PC-3 (cell line): ENCODE data around the gene ITPR3. TPM values are rescaled to one million over a fixed set of nuclear protein-coding genes. Genes with fewer than 3 reads are reported as not detected.

Source experiments
- ATAC-seq: fragments of 200-7000 bp; cut with Tn5 transposase; 2 replicates; pipeline ENCODE4 v1.9.1; 2020; ENCODE audit warnings: mild to moderate bottlenecking, moderate library complexity
- BruUV-seq: library from RNA; stranded (reverse); fragments of 400-500 nt; replicated peaks from 2 replicates; lab custom pipeline; 2021; lab: Mats Ljungman, UMichigan
- CTCF ChIA-PET: fragments of 300-600 bp; sonication (Branson Sonifier 250); formaldehyde crosslinking; loops from one replicate; lab custom pipeline; 2022; ENCODE audit warnings: antibody characterized with exemption; lab: Charles Lee
- POLR2A ChIA-PET: fragments of 300-600 bp; sonication (Branson Sonifier 250); formaldehyde crosslinking; loops from one replicate; lab custom pipeline; 2022; ENCODE audit warnings: antibody characterized with exemption; ENCODE audit not compliant: unreplicated experiment; lab: Charles Lee
- DNase-seq: peaks from one replicate; pipeline ENCODE4 v3.0.0-alpha.2; 2015
- H2AFZ ChIP-seq: fragments of 300-600 bp; sonication (generic); 2 replicates; pipeline ENCODE4 v1.6.0; 2016; ENCODE audit warnings: antibody characterized with exemption, low read length
- H3F3A ChIP-seq: fragments of 300-600 bp; sonication (generic); one replicate; pipeline ENCODE4 v1.6.0; 2017; ENCODE audit warnings: antibody characterized with exemption, low read length, control low read depth, mild to moderate bottlenecking; ENCODE audit not compliant: unreplicated experiment
- H3K27ac ChIP-seq: fragments of 300-600 bp; sonication (generic); 2 replicates; pipeline ENCODE4 v1.5.1; 2016; ENCODE audit warnings: mild to moderate bottlenecking, low read length
- H3K27me3 ChIP-seq: fragments of 300-600 bp; sonication (generic); 2 replicates; pipeline ENCODE4 v1.6.1; 2016; ENCODE audit warnings: low read length, mixed read lengths
- H3K36me3 ChIP-seq: fragments of 300-600 bp; sonication (generic); 2 replicates; pipeline ENCODE4 v1.6.1; 2016; ENCODE audit warnings: low read depth, mixed run types, low read length, mixed read lengths
- H3K4me1 ChIP-seq: fragments of 300-600 bp; sonication (generic); 2 replicates; pipeline ENCODE4 v1.5.1; 2016; ENCODE audit warnings: low read length; ENCODE audit not compliant: insufficient read depth
- H3K4me2 ChIP-seq: fragments of 300-600 bp; sonication (generic); 2 replicates; pipeline ENCODE4 v1.6.0; 2016; ENCODE audit warnings: low read length
- H3K4me3 ChIP-seq: fragments of 300-600 bp; sonication (generic); 2 replicates; pipeline ENCODE4 v1.5.1; 2016; ENCODE audit warnings: mild to moderate bottlenecking, low read length, mixed read lengths
- H3K79me2 ChIP-seq: fragments of 300-600 bp; sonication (generic); 2 replicates; pipeline ENCODE4 v1.6.1; 2017; ENCODE audit warnings: low read length, mixed read lengths
- H3K9ac ChIP-seq: fragments of 300-600 bp; sonication (generic); 2 replicates; pipeline ENCODE4 v1.6.0; 2016; ENCODE audit warnings: mild to moderate bottlenecking, low read length
- H3K9me2 ChIP-seq: fragments of 300-600 bp; sonication (generic); replicated peaks from 2 replicates; pipeline ENCODE4 v1.6.1; 2016; ENCODE audit warnings: mixed run types, low read length, mixed read lengths
- H3K9me3 ChIP-seq: fragments of 300-600 bp; sonication (generic); 2 replicates; pipeline ENCODE4 v1.6.1; 2016; ENCODE audit warnings: low read length, mixed read lengths
- H4K20me1 ChIP-seq: fragments of 300-600 bp; sonication (generic); 2 replicates; pipeline ENCODE4 v1.6.1; 2016; ENCODE audit warnings: low read length, mixed read lengths
- CTCF ChIP-seq: fragments of 300-600 bp; sonication (generic); conservative IDR thresholded peaks from 2 replicates; pipeline ENCODE4 v1.5.1; 2017; ENCODE audit warnings: antibody characterized with exemption, low read depth, mild to moderate bottlenecking, low read length
- EZH2 ChIP-seq: fragments of 300-600 bp; sonication (generic); IDR thresholded peaks from one replicate; pipeline ENCODE4 v1.6.1; 2017; ENCODE audit warnings: antibody characterized with exemption, mild to moderate bottlenecking, low read length; ENCODE audit not compliant: unreplicated experiment
- EZH2phosphoT487 ChIP-seq: fragments of 300-600 bp; sonication (generic); IDR thresholded peaks from 2 replicates; pipeline ENCODE4 v1.6.1; 2018; ENCODE audit warnings: mild to moderate bottlenecking, antibody characterized with exemption, low read length, borderline replicate concordance
- intact Hi-C: fragments of 100-400 bp; cut with micrococcal nuclease; formaldehyde crosslinking; loops from 2 replicates; pipeline ENCODE4 v1.9.0; 2023
- total RNA-seq: library from RNA; depleted of rRNA; stranded (reverse); fragments of >200 nt; gene quantifications from 2 replicates; pipeline ENCODE4 v1.2.3, GENCODE V29; 2014

ITPR3 gene
- total RNA-seq, 1 experiment from 2014 or later = 41.8 TPM

- Histone ChIP-seq H3K4me2 (peak overlapping the region; percentile 22; the same call in 1 of the 2 replicates), H4K20me1 (no peaks in the 10 kb centered on the region), H3K27ac (peak overlapping the region; percentile 38), H3K27me3 (no peaks in the 10 kb centered on the region), H3K79me2 (no peaks in the 10 kb centered on the region), H3K9me2 (no peaks in the 10 kb centered on the region), H3K9ac (0 out of 2 replicates have a peak overlapping the region, but pooled peaks have one; percentile 9), H3K36me3 (no peaks in the 10 kb centered on the region), H3K4me1 (peaks cover 20% of the 10 kb centered on the region), H3K4me3 (no peak overlapping the region), H2AFZ (peak overlapping the region; percentile 48), H3F3A (no peaks in the 10 kb centered on the region), H3K9me3 (no peaks in the 10 kb centered on the region)
- BruUV-seq = no TSS peak
- ChIA-PET CTCF (no interaction called here), POLR2A (no interaction called here)
- intact Hi-C loops = no loop called here
- DNase-seq = no peak
- no peak for TF ChIP-seq EZH2phosphoT487
- no peak for ATAC-seq
Observed at GRCh38 chr6:33609019-33609418, 12.1 kb upstream of the ITPR3 start.

- no peaks in the 10 kb centered on the region for H3K9me2 ChIP-seq
- DNase-seq (peak; percentile 70), ATAC-seq (peak; percentile 82)
- no peaks in the 10 kb centered on the region for H3F3A ChIP-seq
- TF ChIP-seq EZH2 (no peak), EZH2phosphoT487 (no peak), CTCF (no peak)
- H3K36me3 ChIP-seq = no peaks in the 10 kb centered on the region
- no peak overlapping the region for H3K4me3 ChIP-seq
- ChIA-PET POLR2A (no interaction called here), CTCF (no interaction called here)
- BruUV-seq = no TSS peak
- H3K4me2 ChIP-seq = peak overlapping the region; percentile 22; the same call in 1 of the 2 replicates
- H3K4me1 ChIP-seq = peaks cover 20% of the 10 kb centered on the region
- no peaks in the 10 kb centered on the region for H3K79me2 ChIP-seq
- peak overlapping the region; percentile 38 for H3K27ac ChIP-seq
- peak overlapping the region; percentile 48 for H2AFZ ChIP-seq
- H4K20me1 ChIP-seq = no peaks in the 10 kb centered on the region
- intact Hi-C loops = no loop called here
- H3K9me3 ChIP-seq = no peaks in the 10 kb centered on the region
- H3K9ac ChIP-seq = peak overlapping the region; percentile 9; the same call in 1 of the 2 replicates
- H3K27me3 ChIP-seq = no peaks in the 10 kb centered on the region
Observed at GRCh38 chr6:33609528-33609927, 11.6 kb upstream of the ITPR3 start.

- no TSS peak for BruUV-seq
- CTCF ChIA-PET = no interaction called here
- intact Hi-C loops = no loop called here
Observed at GRCh38 chr6:33610067-33610466, 11.1 kb upstream of the ITPR3 start.

More at GRCh38 chr6:33610067-33610466, 11.1 kb upstream of the ITPR3 start:
- no peak for ATAC-seq
- Histone ChIP-seq H3K27me3 (no peaks in the 10 kb centered on the region), H3F3A (no peaks in the 10 kb centered on the region), H2AFZ (peak overlapping the region; percentile 48; the same call in 1 of the 2 replicates), H3K27ac (peak overlapping the region; percentile 38), H3K9me2 (no peaks in the 10 kb centered on the region), H3K4me1 (peaks cover 20% of the 10 kb centered on the region), H3K4me2 (0 out of 2 replicates have a peak overlapping the region, but pooled peaks have one; percentile 22), H3K4me3 (no peak overlapping the region), H3K9ac (no peak overlapping the region; the same call in 1 of the 2 replicates), H3K79me2 (no peaks in the 10 kb centered on the region), H3K36me3 (no peaks in the 10 kb centered on the region), H3K9me3 (no peaks in the 10 kb centered on the region), H4K20me1 (no peaks in the 10 kb centered on the region)
- TF ChIP-seq CTCF (no peak), EZH2 (no peak), EZH2phosphoT487 (no peak)
- DNase-seq = no peak
- POLR2A ChIA-PET = no interaction called here
